Globus pallidus (tissue), 1 donor: Measurements from ENCODE around the gene PEAK1.
"Not testable (repeated sequence)": the region's sequence is repeated elsewhere in the genome, so short reads cannot be mapped to it uniquely, and the experiment has no call there.

Experiments
- DNase-seq: peaks from one replicate; pipeline ENCODE4 v3.0.0-alpha.2; 2015; ENCODE audit warnings: low spot score

The PEAK1 gene

GRCh38 chr15:77295446-77295845, 124.5 kb downstream of the PEAK1 start:
- DNase-seq: no peak

DNA sequence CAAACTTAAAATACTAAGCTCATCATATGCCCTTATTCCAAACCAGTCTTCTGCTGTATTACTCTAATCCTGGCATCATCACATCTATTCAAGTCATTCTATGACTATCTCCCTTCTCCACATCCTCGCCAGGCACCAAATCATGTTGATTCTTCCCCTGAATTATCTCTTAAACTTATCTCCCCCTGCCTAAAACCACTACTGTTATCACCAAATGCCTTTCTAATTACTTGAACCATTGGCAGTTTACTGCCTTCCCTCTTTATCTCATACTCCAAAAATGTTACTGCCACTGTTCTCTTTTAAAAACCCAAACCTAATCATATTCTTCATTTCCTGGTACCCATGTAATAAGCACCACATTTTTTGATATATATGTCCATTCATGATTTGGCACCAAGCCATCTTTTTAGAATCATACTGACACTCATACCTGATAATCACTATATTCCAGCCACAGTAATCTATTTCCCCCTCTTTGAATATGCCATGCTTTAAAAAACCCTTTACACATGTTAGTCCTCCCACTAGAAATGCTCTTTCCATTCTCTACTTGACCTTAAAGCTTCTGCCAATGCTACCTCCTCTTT, 126.8 kb downstream of the PEAK1 start:
- DNase-seq: no peak

- no peak for DNase-seq
These were observed 128.8 kb downstream of the PEAK1 start for GRCh38 chr15:77291107-77291506.

DNA sequence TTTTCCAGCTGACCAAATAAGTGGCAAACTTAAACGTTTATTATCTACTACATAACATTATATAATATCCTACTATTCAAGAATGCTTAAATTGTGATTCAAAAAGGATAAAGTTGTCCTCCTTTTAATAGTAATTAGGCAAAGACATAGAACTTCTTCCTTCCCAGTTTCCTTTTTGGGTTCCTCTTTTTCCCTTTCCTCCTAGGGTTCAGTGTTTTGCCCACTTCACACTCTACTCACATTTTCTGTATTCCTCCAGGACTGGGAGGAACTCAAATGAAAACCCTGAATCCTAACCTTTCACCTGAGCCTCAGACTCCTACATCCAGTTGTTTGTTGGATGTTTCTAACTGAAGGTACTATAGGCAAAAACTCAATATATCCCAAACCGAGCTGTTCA, 132.5 kb downstream of the PEAK1 start:
- DNase-seq: peak; percentile 1

DNA sequence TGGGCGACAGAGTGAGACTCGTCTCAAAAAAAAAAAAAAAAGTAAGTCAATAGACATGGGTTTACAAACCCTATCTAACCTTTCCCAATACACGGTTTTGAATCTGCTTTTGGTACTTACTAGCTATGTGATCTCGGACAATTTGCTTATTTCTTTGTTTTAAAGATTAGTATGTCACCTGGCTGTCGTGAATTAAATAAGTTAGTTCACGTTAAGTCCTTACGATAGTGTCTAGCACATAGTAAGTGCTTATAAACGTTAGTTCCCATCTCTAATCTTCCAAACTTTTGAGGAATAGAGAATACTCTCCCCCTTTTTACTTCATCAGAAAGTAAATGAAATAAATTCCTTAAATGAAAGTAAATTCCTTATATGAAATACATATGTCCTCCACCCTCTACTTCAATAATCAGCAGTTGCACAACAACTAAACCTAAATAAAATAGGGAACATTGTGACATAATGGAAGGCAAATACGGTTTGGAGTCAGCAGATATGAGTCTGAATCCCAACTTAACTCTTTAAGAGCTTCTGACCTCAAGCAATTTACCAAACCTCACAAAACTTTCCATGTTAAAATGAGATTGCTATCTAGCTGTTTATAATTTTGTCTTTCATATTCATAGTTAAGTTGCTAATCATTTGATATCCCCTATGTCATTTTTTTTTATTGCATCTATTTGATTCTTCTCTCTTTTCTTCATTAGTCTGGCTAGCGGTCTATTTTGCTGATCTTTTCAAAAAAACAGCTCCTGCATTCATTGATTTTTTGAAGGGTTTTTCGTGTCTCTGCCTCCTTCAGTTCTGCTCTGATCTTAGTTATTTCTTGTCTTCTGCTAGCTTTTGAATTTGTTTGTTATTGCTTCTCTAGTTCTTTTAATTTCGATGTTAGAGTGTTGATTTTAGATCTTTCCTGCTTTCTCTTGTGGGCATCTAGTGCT, 134.6 kb downstream of the PEAK1 start:
- DNase-seq: no peak

GRCh38 chr15:77282333-77282732, 137.6 kb downstream of the PEAK1 start:
- DNase-seq: peak; percentile 10

GRCh38 chr15:77276943-77277342, 143.0 kb downstream of the PEAK1 start:
- DNase-seq: no peak

GRCh38 chr15:77276096-77276495, 143.8 kb downstream of the PEAK1 start:
- no peak for DNase-seq

GRCh38 chr15:77273136-77273535, 146.8 kb downstream of the PEAK1 start:
- not testable (repeated sequence) for DNase-seq

- DNase-seq: no peak
These were observed 153.1 kb downstream of the PEAK1 start for GRCh38 chr15:77266708-77267386.

- DNase-seq: no peak
These were observed 164.5 kb downstream of the PEAK1 start for GRCh38 chr15:77255385-77255784.

GRCh38 chr15:77251662-77252061, 168.2 kb downstream of the PEAK1 start:
- DNase-seq: no peak

- no peak for DNase-seq
These were observed 172.8 kb downstream of the PEAK1 start for GRCh38 chr15:77247116-77247515.

DNA sequence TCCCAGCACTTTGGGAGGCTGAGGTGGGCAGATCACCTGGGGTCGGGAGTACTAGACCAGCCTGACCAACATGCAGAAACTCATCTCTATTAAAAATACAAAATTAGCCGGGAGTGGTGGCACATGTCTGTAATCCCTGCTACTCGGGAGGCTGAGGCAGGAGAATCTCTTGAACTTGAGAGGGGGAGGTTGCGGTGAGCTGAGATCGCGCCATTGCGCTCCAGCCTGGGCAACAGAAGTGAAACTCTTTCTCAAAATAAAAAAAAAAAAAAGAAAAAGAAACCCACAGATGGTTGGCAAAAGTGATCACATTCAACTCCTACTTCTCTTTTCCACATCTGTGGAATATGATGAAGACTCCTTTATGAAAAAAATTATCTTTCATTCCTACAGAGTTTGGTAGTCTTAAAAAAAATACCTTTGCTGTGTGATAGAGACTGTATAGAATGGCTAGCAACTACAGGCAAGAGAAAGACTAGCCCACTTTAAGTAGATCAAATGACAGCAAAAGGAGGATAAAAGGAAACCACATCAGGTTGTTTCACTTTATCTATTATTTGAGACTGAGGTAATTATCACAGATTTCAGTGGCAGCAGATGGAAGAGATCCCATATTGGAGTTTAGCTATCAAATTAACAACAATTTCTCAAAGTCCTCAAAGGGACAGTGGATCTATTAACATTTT, 176.0 kb downstream of the PEAK1 start:
- DNase-seq: no peak

DNA sequence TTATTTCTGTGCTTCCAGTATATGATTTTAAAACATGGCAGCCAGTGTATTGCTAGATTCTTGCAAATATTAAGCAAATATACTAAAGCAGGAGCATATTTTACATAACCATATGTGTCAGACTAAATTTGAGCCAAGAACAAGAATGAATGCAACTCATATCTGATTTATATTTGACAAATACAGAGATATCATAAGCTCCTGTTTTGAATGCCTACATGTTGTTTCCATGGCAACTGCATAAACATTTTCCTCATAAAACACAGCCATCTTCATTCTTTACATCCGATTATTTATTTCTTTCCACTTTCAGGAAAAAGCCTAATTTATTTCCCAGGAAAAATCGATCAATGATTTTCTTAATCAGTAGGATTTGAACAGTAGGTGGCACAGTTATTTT, 176.8 kb downstream of the PEAK1 start:
- DNase-seq: no peak

DNA sequence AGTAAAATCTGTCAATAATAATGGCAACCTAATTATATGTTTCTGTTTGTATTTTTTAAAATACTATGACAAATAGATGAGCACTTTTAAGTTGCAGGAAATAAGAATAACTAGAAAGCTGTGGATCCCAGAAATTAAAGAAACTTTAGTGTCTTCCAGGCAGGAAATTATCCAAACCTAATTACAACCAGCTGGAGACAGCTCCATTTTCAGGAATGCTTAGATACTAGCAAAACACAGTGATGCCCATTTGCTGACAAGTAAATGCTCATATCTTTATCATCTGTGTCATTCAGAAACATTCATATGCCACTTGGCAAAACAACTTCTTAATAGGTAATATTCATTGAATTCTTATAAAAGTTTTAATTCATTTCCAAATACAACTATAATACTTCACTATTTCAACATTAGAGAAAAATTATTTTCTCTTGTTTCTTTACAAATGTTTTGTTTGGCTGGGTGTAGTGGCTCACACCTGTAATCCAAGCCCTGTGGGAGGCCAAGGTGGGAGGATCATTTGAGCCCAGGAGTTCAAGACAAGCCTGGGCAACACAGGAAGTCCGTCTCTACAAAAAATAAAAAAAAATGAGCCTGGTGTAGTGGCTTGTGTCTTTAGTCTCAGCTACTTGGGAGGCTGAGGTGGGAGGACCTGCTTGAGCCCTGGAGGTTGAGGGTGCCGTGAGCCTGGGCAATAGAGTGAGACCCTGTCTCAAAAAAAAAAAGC, 179.9 kb downstream of the PEAK1 start:
- no peak for DNase-seq

DNA sequence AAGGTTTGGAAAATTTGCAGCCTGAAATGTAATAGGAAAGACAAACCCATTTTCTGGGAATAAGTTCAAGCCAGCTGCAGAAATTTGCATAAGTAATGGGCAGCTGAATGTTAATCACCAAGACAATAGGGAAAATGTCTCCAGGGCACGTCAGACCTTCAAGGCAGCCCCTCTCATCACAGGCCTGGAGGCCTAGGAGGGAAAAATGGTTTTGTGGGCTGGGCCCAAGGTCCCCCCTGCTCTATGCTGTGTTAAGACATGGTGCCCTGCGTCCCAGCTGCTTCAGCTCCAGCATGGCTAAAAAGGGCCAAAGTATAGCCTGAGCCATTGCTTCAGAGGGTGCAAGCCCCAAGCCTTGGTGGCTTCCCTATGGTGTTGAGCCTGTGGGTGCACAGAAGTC, 184.3 kb downstream of the PEAK1 start:
- DNase-seq: no peak

GRCh38 chr15:77228828-77229227, 191.1 kb downstream of the PEAK1 start:
- no peak for DNase-seq

DNA sequence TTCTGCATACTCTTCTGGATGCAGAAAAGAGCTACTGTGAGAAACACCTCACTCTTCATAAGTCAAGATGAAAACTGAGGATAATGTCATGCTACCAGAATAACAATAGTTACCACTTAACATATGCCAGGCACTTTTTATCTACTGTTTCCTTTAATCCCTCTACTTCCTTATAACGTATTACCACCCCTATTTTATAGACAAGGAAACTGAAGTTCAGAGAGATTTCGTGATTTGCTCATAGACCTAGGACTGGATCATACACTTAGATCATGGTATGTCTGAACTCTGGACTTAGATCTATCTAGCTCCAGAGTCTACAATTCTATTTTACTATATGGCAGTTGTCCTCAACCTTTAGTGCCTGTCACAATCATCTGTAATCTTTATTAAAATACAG, 193.3 kb downstream of the PEAK1 start:
- DNase-seq: no peak

- no peak for DNase-seq
These were observed 194.3 kb downstream of the PEAK1 start for GRCh38 chr15:77225646-77226045.

GRCh38 chr15:77225088-77225487, 194.8 kb downstream of the PEAK1 start:
- DNase-seq: no peak

DNA sequence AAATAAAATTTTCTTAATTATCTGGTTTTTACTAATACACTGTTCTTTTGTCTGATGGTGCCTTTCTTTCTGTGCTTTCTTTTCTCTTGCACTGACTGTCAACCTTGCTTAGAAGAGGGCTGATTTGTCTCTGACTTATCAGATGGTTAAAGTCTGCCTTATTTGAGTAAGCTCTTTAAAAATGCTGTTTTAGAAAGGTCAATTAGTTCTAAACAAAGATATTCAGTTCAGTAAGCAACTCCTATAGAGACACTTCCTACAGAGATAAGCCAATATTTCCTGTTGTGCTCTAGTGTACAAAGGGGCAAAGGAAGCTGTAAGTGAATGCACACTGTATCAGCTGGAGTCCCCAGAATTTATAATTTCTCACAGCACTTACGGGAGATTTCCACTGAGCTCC, 195.6 kb downstream of the PEAK1 start:
- DNase-seq: no peak
